Measurements from ENCODE around the gene CENPA. TPM values are rescaled to one million over a fixed set of nuclear protein-coding genes. Genes with fewer than 3 reads are reported as not detected.

Gene CENPA
- total RNA-seq, 1 donor from 2014 or later: 29.5 TPM

DNA sequence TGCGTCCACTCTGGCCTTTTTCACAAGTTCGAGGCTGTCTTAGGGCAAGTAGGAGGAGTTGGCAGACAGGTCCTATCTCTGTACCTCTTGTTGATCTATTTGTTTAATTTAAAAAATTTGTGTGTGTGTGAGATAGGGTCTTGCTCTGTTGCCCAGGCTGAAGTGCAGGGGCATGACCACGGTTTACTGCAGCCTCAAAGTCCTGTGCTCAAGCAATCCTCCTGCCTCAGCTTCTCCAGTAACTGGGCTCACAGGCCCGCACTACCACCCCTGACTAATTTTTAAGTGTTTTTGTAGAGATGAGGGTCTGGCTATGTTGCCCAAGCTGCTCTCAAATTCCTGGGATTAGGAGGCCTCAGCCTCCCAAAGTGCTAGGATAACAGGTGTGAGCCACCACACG, 26.0 kb upstream of the CENPA start:
- intact Hi-C loops (cut with micrococcal nuclease): loop anchor here (10.0 kb wide), 1 partner anchor 1165 kb away; no protein-coding TSS in a partner anchor

DNA sequence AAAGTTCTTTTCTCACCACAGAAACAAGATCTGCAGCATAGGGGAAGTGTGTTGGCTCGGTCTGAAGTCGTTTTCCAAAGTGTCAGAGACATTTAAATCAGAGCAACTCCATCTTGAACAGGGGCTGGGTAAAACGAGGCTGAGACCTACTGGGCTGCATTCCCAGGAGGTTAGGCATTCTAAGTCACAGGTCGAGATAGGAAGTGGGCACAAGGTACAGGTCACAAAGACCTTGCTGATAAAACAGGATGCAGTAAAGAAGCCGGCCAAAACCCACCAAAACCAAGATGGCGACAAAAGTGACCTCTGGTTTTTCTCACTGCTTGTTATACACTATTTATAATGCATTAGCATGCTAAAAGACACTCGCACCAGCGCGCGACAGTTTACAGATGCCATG, 24.9 kb upstream of the CENPA start:
- intact Hi-C loops (cut with micrococcal nuclease): loop anchor here (10.0 kb wide), 1 partner anchor 1166 kb away; no protein-coding TSS in a partner anchor

DNA sequence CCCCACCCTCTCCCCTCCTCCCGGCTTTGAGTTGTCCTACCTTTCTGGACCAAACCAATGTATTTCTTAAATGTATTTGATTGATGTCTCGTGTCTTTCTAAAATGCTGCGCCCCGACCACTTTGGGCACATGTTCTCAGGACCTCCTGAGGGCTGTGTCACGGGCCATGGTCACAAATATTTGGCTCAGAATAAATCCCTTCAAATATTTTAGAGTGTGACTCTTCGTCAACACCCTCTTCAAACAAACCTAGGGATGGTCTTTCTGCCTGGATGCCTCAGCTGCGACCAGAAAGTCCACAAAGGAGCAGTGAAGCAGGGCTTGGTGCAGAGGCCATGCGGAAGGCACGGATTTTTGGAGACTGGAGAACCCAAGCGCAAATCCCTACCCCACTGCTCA, 22.8 kb upstream of the CENPA start:
- intact Hi-C loops (cut with micrococcal nuclease): loop anchor here (10.0 kb wide), 1 partner anchor 1168 kb away; no protein-coding TSS in a partner anchor

DNA sequence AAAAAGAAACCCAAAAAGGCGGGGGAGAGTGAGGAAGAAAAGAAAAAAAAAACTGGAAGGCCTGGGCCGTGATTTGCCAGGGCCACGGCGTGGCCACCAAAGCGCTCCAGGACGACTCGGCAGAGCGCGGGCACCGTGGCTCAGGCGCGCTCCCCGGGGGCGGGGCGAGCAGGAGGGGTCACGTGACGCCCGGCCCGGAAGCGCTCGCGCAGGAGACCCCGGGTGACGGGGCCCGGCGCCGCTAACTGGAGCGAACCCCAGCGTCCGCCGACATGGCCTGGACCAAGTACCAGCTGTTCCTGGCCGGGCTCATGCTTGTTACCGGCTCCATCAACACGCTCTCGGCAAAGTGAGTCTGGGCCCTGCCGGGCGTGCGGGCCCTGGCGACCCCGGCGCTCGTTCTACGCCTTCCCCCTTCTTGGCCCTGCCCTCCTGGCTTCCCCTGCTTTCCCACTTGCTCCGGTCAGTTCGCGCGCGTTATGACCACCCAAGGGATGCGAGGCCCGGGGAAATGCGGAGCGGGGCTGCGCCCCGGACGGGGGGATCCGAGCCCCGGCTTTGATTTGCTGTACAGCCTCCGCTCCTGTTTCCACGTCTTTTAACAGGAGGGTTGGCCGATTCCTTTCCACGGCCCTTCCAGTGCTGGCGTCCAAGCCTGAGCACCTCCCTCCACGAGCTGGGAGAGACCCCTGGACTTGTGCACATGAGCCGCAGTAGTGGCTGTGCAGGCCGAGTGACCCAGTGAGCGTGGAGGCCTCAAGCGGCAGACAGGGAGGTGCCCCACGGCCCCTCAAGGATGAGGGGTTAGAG, 21.6 kb upstream of the CENPA start, which contains the start of gene SLC35F6:
TSS of gene SLC35F6 (plus strand) at position 207 of the 810 bp plus-strand sequence. CDS start at position 273, 66 bp downstream.
- intact Hi-C loops (cut with micrococcal nuclease): loop anchor here (1.0 to 10.0 kb wide), 5 partner anchors 8 to 1169 kb away; partner anchors contain the start of genes ADGRF3, AGBL5 and SELENOI

DNA sequence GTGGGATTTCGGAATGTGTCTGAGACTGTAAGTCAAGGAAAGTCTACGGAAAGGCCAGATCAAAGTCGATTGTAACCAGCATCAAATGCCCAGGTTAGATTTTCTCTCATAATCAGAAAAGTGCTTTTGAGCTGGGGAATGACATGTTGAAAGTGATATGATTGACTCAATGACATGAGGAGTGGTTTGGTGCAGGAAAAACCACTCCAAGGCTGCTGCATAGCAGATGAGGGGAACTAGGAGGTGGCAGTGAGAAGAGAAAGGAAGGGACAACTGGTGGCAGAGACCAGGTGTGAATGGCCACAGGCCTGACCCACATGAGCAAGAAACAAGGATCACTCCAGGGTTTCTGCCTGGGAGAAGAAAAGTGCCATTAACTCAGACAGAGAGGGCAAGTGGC, 20.9 kb upstream of the CENPA start:
- intact Hi-C loops (cut with micrococcal nuclease): loop anchor here (1.0 to 10.0 kb wide), 5 partner anchors 7 to 1170 kb away; partner anchors contain the start of genes ADGRF3, AGBL5 and SELENOI

DNA sequence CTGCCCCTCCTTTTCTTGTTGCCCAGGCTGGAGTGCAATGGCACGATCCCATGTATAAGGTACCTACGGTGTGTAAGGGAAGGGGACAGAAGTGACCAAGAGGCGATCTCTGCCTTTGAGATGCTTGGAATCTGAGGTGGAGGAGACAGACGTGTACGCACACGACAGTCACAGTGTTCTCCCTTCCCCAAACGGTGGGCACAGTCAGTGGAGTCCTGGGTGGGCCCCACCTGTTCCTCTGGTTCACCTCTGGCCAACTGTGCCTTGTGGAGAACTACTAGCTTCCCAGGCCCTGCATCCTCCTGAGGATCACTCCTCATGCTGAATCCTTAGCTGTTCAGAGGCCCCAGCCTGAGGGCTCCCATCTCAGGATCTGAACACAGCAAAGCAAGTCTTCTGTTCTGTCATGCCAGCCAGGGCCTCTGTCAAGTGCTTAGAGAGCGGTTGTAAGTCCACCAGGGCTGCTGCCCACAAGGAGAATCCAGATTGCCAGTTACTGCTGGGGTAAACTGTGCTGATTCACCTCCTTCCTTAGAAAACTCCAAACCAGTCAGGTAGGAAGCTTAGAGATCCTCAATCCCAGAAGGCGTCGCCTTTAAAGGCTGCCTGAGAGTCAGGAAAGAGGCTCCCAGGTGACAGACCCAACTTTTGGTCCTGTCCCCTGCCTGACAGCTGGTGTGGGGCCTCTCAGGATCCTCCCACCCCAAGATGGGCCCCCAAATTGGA, 20.2 kb upstream of the CENPA start:
- intact Hi-C loops (cut with micrococcal nuclease): loop anchor here (10.0 kb wide), 1 partner anchor 1171 kb away; no protein-coding TSS in a partner anchor

DNA sequence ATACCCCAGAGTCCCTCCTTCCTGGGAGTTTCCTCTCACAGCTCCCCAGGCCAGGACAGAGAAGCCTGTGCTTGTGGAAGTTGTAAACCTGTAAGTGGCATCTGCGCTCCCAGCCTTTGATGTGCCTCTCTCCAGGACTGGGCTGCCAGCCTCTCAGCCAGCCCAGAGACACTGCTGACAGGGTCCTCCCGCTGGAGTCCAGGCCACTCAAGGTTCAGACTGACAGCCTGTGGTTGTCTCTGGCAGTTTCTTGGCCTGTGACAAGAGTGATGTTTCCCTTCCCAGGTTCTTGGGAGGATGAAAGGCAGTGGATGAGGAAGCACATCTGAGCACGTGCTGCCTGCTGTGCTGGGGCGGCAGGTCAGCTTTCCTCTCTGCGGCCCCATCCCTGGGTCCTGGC, 18.7 kb upstream of the CENPA start:
- intact Hi-C loops (cut with micrococcal nuclease): loop anchor here (10.0 kb wide), 1 partner anchor 1172 kb away; no protein-coding TSS in a partner anchor

DNA sequence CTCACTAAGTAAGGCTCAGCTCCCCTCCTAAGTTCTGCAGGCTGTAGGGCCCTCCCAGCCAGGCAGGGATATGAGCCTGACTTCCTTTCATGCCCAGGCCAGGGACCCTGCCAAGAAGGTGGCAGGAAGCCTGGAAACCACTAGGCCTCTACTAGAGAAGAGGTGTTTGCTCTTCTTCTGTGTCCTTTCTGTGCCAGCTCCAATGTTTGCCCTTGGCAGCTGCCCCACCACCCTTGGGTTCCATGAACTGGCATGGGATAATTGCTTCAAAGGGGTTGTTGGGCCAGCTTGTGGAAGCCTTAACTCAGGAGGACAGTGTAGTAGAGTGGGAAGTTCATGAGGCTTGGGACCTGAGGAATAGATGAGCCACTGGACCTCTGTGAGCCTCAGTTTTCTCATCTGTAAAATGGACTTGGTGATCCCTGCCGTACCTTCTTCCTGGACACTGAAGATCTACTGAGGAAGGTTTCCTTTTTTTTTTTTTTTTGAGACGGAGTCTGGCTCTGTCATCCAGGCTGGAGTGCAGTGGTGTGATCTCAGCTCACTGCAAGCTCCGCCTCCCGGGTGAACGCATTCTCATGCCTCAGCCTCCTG, 17.9 kb upstream of the CENPA start:
- intact Hi-C loops (cut with micrococcal nuclease): loop anchor here (10.0 kb wide), 1 partner anchor 1173 kb away; no protein-coding TSS in a partner anchor

DNA sequence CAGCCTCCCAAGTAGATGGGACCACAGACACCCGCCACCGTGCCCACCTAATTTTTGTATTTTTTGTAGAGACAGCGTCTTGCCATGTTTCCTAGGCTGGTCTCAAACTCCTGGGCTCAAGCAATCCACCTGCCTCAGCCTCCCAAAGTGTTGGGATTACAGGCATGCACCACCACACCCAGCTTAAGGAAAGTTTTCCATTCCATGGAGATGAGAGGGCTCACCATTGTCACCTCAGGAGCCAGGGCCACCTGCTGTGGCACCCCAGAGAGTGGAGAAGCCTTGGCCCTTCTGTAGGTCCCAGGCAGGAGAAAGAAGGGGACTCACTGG, 17.1 kb upstream of the CENPA start:
- intact Hi-C loops (cut with micrococcal nuclease): loop anchor here (10.0 kb wide), 1 partner anchor 1174 kb away; no protein-coding TSS in a partner anchor

DNA sequence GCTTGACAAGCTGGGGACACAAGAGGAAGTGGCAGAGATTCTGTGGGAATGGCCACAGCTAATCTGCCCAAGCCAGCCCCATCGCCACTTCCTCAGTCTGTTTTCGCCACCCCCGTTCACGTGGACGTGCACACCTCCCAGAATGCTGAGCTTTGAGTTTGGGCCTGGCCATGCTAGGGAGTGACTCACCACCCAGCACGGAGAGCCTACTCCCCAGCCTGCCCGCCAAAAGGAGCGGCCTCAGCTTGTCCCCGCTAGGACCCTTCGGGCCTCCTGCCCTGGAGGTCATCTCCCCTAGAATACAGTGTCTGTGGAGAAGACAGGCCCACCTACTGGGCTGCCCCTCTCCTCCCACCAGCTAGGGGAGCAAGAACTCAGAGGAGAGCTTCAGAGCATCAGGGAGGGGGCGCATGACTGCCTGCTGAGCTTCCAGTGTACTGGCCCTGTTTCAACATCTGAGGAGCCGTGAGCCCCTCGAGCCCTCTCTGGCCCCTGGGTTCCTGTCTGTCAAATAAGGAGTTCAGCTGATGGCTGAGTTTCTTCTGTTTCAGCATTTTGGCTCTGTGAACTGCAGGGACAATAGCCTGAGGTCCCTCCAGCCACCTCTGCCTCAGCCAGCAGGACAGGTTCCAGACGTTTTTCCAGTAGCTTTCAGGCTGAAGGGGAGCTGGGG, 16.6 kb upstream of the CENPA start:
- intact Hi-C loops (cut with micrococcal nuclease): loop anchor here (10.0 kb wide), 1 partner anchor 1174 kb away; no protein-coding TSS in a partner anchor

DNA sequence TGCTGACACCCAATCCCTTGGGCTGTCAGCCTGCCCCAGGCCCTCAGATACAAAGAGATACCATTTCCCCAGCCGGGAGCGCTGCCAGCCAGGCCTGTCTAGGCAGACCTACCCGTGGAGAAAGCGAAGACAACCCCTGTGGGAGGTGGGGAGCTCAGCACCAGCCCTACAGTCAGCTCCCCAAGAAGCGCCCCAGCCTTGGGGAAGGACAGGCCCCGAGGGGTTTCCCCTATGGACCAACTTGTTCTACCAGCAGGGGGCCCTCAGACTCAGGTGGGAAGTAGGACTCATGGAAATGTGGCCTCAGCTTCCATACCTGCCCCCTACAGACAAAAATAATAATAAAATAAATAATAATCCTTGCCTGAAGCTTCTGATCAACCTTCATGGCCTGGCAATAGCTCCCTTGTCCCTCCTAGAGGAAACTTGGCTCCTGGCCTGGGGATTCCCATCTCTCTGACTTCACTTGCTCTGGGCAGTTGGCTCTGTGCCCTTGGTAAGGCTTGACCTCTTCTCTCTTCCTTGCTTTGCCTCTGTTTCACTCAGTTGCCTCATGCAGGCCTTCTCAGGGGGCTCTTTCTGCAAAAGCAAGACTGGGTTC, 14.8 kb upstream of the CENPA start:
- intact Hi-C loops (cut with micrococcal nuclease): no loop called here

DNA sequence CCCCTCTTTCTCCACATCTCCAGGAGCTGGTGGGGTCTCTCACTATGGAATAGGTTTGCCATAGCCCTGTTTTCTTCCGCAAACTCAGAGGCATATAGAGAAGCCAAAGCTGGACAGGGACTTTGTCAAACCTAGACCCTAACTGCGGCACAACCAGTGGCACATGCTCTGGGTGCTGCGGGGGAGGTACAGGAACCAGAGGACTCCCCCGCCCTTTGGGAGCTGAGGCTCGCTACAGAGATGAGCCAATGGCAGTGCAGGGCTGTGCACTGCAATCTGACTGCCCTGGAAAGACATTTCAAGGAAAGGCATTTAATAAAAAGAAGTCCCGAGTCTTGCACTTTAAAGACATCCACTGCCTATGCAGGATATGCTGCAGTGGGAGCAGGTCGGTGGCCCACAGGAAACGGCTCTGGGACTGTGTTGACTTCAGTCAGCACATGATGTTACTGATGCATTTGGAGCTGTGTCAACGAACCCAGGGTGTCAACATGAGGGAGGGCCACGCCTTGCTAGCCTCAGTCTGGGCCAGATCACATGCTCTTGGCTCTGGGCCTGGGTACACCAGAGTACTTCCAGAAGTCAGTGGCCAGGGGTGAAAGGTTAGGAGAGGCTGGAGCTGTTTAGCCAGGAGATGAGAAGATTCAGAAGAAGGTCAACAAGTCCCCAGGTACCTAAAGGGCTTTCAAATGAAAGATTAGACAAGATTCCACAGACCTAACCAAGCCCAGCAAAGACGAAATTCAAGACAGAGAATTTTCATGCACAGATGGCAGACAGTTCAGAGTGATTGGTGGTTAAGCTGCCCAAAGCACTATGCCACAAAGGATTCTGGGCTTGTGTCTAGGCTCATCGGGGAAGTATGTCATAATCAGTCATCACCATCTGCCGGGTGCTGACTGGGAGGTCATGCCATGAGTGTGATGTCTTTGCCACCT, 13.5 kb upstream of the CENPA start:
- intact Hi-C loops (cut with micrococcal nuclease): loop anchor here (1.0 kb wide), 2 partner anchors 8 to 13 kb away; partner anchors contain the start of gene SLC35F6

DNA sequence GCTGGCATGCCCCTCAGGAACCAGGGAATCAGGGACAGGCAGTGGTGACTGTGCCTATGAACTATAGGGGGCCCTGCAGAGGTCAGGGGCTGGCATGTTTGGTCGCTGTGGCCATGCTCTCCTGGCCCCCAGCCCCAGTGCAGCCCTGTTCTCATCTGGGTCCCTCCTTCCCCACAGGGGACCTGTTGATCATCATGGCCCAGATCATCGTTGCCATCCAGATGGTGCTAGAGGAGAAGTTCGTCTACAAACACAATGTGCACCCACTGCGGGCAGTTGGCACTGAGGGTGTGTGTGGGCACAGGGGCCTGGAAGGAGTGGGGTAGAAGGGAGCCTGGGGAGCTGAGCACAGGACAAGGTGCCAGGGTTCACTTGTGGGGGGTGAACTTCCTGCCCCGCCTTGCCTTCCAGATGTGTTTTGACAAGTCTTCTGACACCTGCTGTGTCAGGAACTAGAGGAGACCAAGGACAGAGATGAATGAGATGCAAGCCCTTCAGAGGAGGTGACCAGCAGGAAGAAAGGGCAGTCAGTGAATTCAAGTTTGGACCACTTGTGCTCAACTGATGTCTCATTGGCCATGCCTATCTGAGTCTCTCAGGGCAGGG, 9.6 kb upstream of the CENPA start:
- intact Hi-C loops (cut with micrococcal nuclease): no loop called here

DNA sequence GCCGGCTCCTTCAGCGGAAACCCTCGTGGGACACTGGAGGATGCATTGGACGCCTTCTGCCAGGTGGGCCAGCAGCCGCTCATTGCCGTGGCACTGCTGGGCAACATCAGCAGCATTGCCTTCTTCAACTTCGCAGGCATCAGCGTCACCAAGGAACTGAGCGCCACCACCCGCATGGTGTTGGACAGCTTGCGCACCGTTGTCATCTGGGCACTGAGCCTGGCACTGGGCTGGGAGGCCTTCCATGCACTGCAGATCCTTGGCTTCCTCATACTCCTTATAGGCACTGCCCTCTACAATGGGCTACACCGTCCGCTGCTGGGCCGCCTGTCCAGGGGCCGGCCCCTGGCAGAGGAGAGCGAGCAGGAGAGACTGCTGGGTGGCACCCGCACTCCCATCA, 7.8 kb upstream of the CENPA start:
- intact Hi-C loops (cut with micrococcal nuclease): no loop called here

DNA sequence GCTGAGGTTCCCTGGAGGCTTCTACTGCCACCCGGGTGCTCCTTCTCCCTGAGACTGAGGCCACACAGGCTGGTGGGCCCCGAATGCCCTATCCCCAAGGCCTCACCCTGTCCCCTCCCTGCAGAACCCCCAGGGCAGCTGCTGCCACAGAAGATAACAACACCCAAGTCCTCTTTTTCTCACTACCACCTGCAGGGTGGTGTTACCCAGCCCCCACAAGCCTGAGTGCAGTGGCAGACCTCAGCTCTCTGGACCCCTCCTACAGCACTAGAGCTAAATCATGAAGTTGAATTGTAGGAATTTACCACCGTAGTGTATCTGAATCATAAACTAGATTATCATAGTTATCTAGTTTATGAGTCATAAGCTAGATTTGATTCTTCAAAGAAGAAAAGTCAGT, 7.3 kb upstream of the CENPA start:
- intact Hi-C loops (cut with micrococcal nuclease): no loop called here

DNA sequence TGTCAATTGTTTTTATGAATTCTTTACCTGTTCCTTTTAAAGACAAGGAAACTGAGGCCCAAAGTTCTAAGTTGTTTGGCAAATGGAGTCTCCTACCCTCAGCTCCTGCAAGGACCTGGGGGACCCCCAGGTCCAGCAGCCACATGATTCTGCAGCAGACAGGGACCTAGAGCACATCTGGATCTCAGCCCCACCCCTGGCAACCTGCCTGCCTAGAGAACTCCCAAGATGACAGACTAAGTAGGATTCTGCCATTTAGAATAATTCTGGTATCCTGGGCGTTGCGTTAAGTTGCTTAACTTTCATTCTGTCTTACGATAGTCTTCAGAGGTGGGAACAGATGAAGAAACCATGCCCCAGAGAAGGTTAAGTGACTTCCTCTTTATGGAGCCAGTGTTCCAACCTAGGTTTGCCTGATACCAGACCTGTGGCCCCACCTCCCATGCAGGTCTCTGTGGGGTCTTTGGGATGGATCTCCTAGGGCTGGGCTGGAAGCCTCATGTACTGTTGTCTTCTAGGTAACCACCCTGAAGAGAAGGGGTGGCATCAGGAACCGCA, 5.6 kb upstream of the CENPA start:
- intact Hi-C loops (cut with micrococcal nuclease): no loop called here

DNA sequence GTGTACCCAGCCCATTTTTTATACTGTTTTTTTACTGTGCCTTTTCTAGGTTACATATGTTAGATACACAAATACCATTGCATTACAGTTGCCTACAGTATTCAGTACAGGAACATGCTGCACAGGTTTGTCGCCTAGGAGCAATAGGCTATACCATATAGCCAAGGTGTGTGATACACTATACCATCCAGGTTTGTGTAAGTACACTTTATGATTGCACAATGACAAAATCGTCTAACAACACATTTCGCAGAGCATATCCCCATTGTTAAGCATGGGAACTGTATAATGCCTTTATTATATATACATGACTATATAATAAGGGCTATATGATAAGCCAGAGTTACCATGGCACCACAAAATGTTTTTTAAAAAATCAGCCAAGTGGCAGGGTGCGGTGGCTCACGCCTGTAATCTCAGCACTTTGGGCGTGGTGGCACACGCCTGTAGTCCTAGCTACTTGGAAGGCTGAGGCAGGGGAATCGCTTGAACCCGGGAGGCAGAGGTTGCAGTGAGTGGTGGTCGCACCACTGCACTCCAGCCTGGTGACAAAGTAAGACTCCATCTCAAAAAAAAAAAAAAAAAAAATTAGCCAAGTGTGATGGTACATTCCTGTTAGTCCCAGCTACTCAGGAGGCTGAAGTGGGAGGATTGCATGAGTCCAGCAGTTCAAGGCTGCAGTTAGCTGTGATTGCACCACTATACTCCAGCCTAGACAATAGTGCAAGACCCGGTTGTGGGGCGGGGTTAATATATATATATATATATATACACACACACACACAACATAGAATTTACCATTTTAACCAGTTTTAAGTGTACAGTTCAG, 2.8 kb upstream of the CENPA start:
- intact Hi-C loops (cut with micrococcal nuclease): no loop called here
